Measurements from ENCODE around the gene UBL5. TPM values are rescaled to one million over a fixed set of nuclear protein-coding genes. Genes with fewer than 3 reads are reported as not detected.
"Not testable (repeated sequence)": the region's sequence is repeated elsewhere in the genome, so short reads cannot be mapped to it uniquely, and the experiment has no call there.

The UBL5 gene
- total RNA-seq, 1 donor from 2014 or later, result 547 TPM

- no peak overlapping the region for H3K4me3 ChIP-seq (ENCODE audit: insufficient read depth, low read depth, low read length)
- no peak overlapping the region for H2AFZ ChIP-seq (ENCODE audit: low read depth, low read length)
- no peaks in the 10 kb centered on the region for H3K36me3 ChIP-seq (ENCODE audit: insufficient read depth, low read length)
- Mint-ChIP-seq H3K4me3 (ENCODE audit: unreplicated experiment) (no peak overlapping the region), H3K27ac (ENCODE audit: unreplicated experiment) (no peak overlapping the region), H3K9me3 (ENCODE audit: unreplicated experiment) (peaks cover 3% of the 10 kb centered on the region), H3K27me3 (ENCODE audit: low read depth, unreplicated experiment) (no peaks in the 10 kb centered on the region), H3K4me1 (ENCODE audit: low read depth, unreplicated experiment) (peaks cover 22% of the 10 kb centered on the region), H3K36me3 (ENCODE audit: low read depth, unreplicated experiment) (peaks cover 4% of the 10 kb centered on the region)
- no peak for DNase-seq (ENCODE audit: low read depth)
- no peaks in the 10 kb centered on the region for H3K79me2 ChIP-seq (ENCODE audit: insufficient read depth, low read length)
- no peaks in the 10 kb centered on the region for H3K27me3 ChIP-seq (ENCODE audit: insufficient read depth, low read length)
- FAIRE-seq, result no peak
- no peaks in the 10 kb centered on the region for H3K4me1 ChIP-seq (ENCODE audit: insufficient read depth, low read length)
- no peak overlapping the region for H3K27ac ChIP-seq (ENCODE audit: low read depth, low read length)
- no peaks in the 10 kb centered on the region for H4K20me1 ChIP-seq (ENCODE audit: insufficient read depth, low read length)
- TF ChIP-seq, protein P1, sequence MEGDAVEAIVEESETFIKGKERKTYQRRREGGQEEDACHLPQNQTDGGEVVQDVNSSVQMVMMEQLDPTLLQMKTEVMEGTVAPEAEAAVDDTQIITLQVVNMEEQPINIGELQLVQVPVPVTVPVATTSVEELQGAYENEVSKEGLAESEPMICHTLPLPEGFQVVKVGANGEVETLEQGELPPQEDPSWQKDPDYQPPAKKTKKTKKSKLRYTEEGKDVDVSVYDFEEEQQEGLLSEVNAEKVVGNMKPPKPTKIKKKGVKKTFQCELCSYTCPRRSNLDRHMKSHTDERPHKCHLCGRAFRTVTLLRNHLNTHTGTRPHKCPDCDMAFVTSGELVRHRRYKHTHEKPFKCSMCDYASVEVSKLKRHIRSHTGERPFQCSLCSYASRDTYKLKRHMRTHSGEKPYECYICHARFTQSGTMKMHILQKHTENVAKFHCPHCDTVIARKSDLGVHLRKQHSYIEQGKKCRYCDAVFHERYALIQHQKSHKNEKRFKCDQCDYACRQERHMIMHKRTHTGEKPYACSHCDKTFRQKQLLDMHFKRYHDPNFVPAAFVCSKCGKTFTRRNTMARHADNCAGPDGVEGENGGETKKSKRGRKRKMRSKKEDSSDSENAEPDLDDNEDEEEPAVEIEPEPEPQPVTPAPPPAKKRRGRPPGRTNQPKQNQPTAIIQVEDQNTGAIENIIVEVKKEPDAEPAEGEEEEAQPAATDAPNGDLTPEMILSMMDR (IDR thresholded peaks at IDR 0.05; ENCODE audit: insufficient read depth, low read depth, low read length), result no peak
- TF ChIP-seq EZH2 (IDR thresholded peaks at IDR 0.05; ENCODE audit: insufficient read depth, low read length), result no peak
- no peak overlapping the region for H3K9ac ChIP-seq (ENCODE audit: low read length)
- no peak overlapping the region for H3K4me2 ChIP-seq (ENCODE audit: low read length)
- H3K9me3 ChIP-seq (ENCODE audit: insufficient read depth, low read depth, low read length), result peaks cover 6% of the 10 kb centered on the region
These were observed 38.7 kb upstream of the UBL5 start for GRCh38 chr19:9789066-9789465.

GRCh38 chr19:9789579-9789978 lies 38.1 kb upstream of the UBL5 start:
- not testable (repeated sequence) for H2AFZ ChIP-seq (ENCODE audit: low read depth, low read length); H3K9me3 Mint-ChIP-seq (ENCODE audit: unreplicated experiment); H3K27me3 Mint-ChIP-seq (ENCODE audit: low read depth, unreplicated experiment); H3K9ac ChIP-seq (ENCODE audit: low read length); H3K27ac ChIP-seq (ENCODE audit: low read depth, low read length); H4K20me1 ChIP-seq (ENCODE audit: insufficient read depth, low read length); H3K4me3 ChIP-seq (ENCODE audit: insufficient read depth, low read depth, low read length); H3K36me3 Mint-ChIP-seq (ENCODE audit: low read depth, unreplicated experiment); H3K36me3 ChIP-seq (ENCODE audit: insufficient read depth, low read length); H3K4me2 ChIP-seq (ENCODE audit: low read length); H3K79me2 ChIP-seq (ENCODE audit: insufficient read depth, low read length); H3K4me3 Mint-ChIP-seq (ENCODE audit: unreplicated experiment); H3K4me1 ChIP-seq (ENCODE audit: insufficient read depth, low read length); H3K9me3 ChIP-seq (ENCODE audit: insufficient read depth, low read depth, low read length); DNase-seq (ENCODE audit: low read depth); H3K27me3 ChIP-seq (ENCODE audit: insufficient read depth, low read length); FAIRE-seq
- peaks cover 18% of the 10 kb centered on the region for H3K4me1 Mint-ChIP-seq (ENCODE audit: low read depth, unreplicated experiment)
- H3K27ac Mint-ChIP-seq (ENCODE audit: unreplicated experiment), result peak overlapping the region; percentile 41

- H4K20me1 ChIP-seq (ENCODE audit: insufficient read depth, low read length); H3K4me2 ChIP-seq (ENCODE audit: low read length); FAIRE-seq; H2AFZ ChIP-seq (ENCODE audit: low read depth, low read length); DNase-seq (ENCODE audit: low read depth); H3K4me3 ChIP-seq (ENCODE audit: insufficient read depth, low read depth, low read length); H3K36me3 Mint-ChIP-seq (ENCODE audit: low read depth, unreplicated experiment); H3K27ac ChIP-seq (ENCODE audit: low read depth, low read length); H3K9ac ChIP-seq (ENCODE audit: low read length); H3K36me3 ChIP-seq (ENCODE audit: insufficient read depth, low read length); H3K4me1 ChIP-seq (ENCODE audit: insufficient read depth, low read length); H3K27me3 Mint-ChIP-seq (ENCODE audit: low read depth, unreplicated experiment); H3K27me3 ChIP-seq (ENCODE audit: insufficient read depth, low read length); H3K79me2 ChIP-seq (ENCODE audit: insufficient read depth, low read length); H3K9me3 ChIP-seq (ENCODE audit: insufficient read depth, low read depth, low read length); H3K9me3 Mint-ChIP-seq (ENCODE audit: unreplicated experiment): not testable (repeated sequence)
- H3K4me3 Mint-ChIP-seq (ENCODE audit: unreplicated experiment), result peak overlapping the region; percentile 77
- peaks cover 14% of the 10 kb centered on the region for H3K4me1 Mint-ChIP-seq (ENCODE audit: low read depth, unreplicated experiment)
- H3K27ac Mint-ChIP-seq (ENCODE audit: unreplicated experiment), result peak overlapping the region; percentile 81
These were observed 36.7 kb upstream of the UBL5 start for GRCh38 chr19:9791073-9791367.

All from astrocyte (in vitro differentiated cells and primary cell).